ENCODE measurements around the gene PAQR7.
A peak's percentile ranks its signal among the peaks of the same experiment; 100 is the strongest.

PAQR7 gene

GRCh38 chr1:25869909-25870606 is 5.5 kb downstream of the PAQR7 start:
- Histone ChIP-seq H3K9ac (ENCODE audit: low read length) (no peak overlapping the region), H3K27me3 (ENCODE audit: control insufficient read depth, insufficient read depth, low read length) (no peaks in the 10 kb centered on the region), H3K4me3 (ENCODE audit: low read length) (no peak overlapping the region), H3K4me1 (ENCODE audit: control insufficient read depth, insufficient read depth, low read length) (peaks cover 63% of the 10 kb centered on the region), H3K36me3 (ENCODE audit: control insufficient read depth, insufficient read depth, low read length) (no peaks in the 10 kb centered on the region), H3K9me3 (ENCODE audit: control insufficient read depth, low read length) (no peaks in the 10 kb centered on the region)

GRCh38 chr1:25867210-25867991 is 8.1 kb downstream of the PAQR7 start:
- Histone ChIP-seq H3K9me3 (ENCODE audit: control insufficient read depth, low read length) (no peaks in the 10 kb centered on the region), H3K36me3 (ENCODE audit: control insufficient read depth, insufficient read depth, low read length) (no peaks in the 10 kb centered on the region), H3K9ac (ENCODE audit: low read length) (no peak overlapping the region), H3K4me3 (ENCODE audit: low read length) (no peak overlapping the region), H3K4me1 (ENCODE audit: control insufficient read depth, insufficient read depth, low read length) (peaks cover 37% of the 10 kb centered on the region), H3K27me3 (ENCODE audit: control insufficient read depth, insufficient read depth, low read length) (no peaks in the 10 kb centered on the region)

GRCh38 chr1:25866288-25866687 is 9.2 kb downstream of the PAQR7 start:
- no peak overlapping the region for H3K9ac ChIP-seq (ENCODE audit: low read length)
- H3K27me3 ChIP-seq (ENCODE audit: control insufficient read depth, insufficient read depth, low read length): no peaks in the 10 kb centered on the region
- peaks cover 26% of the 10 kb centered on the region for H3K4me1 ChIP-seq (ENCODE audit: control insufficient read depth, insufficient read depth, low read length)
- H3K4me3 ChIP-seq (ENCODE audit: low read length): no peak overlapping the region
- H3K9me3 ChIP-seq (ENCODE audit: control insufficient read depth, low read length): no peaks in the 10 kb centered on the region
- H3K36me3 ChIP-seq (ENCODE audit: control insufficient read depth, insufficient read depth, low read length): no peaks in the 10 kb centered on the region

GRCh38 chr1:25864434-25864833 is 11.1 kb downstream of the PAQR7 start:
- Histone ChIP-seq H3K4me3 (ENCODE audit: low read length) (no peak overlapping the region), H3K9me3 (ENCODE audit: control insufficient read depth, low read length) (no peaks in the 10 kb centered on the region), H3K4me1 (ENCODE audit: control insufficient read depth, insufficient read depth, low read length) (peaks cover 15% of the 10 kb centered on the region), H3K9ac (ENCODE audit: low read length) (no peak overlapping the region), H3K27me3 (ENCODE audit: control insufficient read depth, insufficient read depth, low read length) (no peaks in the 10 kb centered on the region), H3K36me3 (ENCODE audit: control insufficient read depth, insufficient read depth, low read length) (no peaks in the 10 kb centered on the region)

- Histone ChIP-seq H3K9ac (ENCODE audit: low read length) (no peak overlapping the region), H3K36me3 (ENCODE audit: control insufficient read depth, insufficient read depth, low read length) (no peaks in the 10 kb centered on the region), H3K4me3 (ENCODE audit: low read length) (no peak overlapping the region), H3K4me1 (ENCODE audit: control insufficient read depth, insufficient read depth, low read length) (peaks cover 20% of the 10 kb centered on the region), H3K9me3 (ENCODE audit: control insufficient read depth, low read length) (no peaks in the 10 kb centered on the region), H3K27me3 (ENCODE audit: control insufficient read depth, insufficient read depth, low read length) (no peaks in the 10 kb centered on the region)
These were observed 11.8 kb downstream of the PAQR7 start for GRCh38 chr1:25863486-25864262.

- Histone ChIP-seq H3K4me3 (ENCODE audit: low read length) (no peak overlapping the region), H3K36me3 (ENCODE audit: control insufficient read depth, insufficient read depth, low read length) (no peaks in the 10 kb centered on the region), H3K27me3 (ENCODE audit: control insufficient read depth, insufficient read depth, low read length) (no peaks in the 10 kb centered on the region), H3K9ac (ENCODE audit: low read length) (no peak overlapping the region), H3K4me1 (ENCODE audit: control insufficient read depth, insufficient read depth, low read length) (peaks cover 15% of the 10 kb centered on the region), H3K9me3 (ENCODE audit: control insufficient read depth, low read length) (no peaks in the 10 kb centered on the region)
These were observed 12.6 kb downstream of the PAQR7 start for GRCh38 chr1:25862785-25863485.

GRCh38 chr1:25861316-25862286 is 13.9 kb downstream of the PAQR7 start:
- Histone ChIP-seq H3K36me3 (ENCODE audit: control insufficient read depth, insufficient read depth, low read length) (no peaks in the 10 kb centered on the region), H3K27me3 (ENCODE audit: control insufficient read depth, insufficient read depth, low read length) (no peaks in the 10 kb centered on the region), H3K9me3 (ENCODE audit: control insufficient read depth, low read length) (no peaks in the 10 kb centered on the region), H3K4me3 (ENCODE audit: low read length) (no peak overlapping the region), H3K4me1 (ENCODE audit: control insufficient read depth, insufficient read depth, low read length) (peaks cover 5% of the 10 kb centered on the region), H3K9ac (ENCODE audit: low read length) (no peak overlapping the region)

- Histone ChIP-seq H3K27me3 (ENCODE audit: control insufficient read depth, insufficient read depth, low read length) (no peaks in the 10 kb centered on the region), H3K36me3 (ENCODE audit: control insufficient read depth, insufficient read depth, low read length) (no peaks in the 10 kb centered on the region), H3K9me3 (ENCODE audit: control insufficient read depth, low read length) (no peaks in the 10 kb centered on the region), H3K9ac (ENCODE audit: low read length) (peak within 1 kb of the TSS; percentile 77), H3K4me1 (ENCODE audit: control insufficient read depth, insufficient read depth, low read length) (peaks cover 5% of the 10 kb centered on the region), H3K4me3 (ENCODE audit: low read length) (peak within 1 kb of the TSS; percentile 78)
These were observed 16.4 kb downstream of the PAQR7 start, which contains the start of gene AUNIP for GRCh38 chr1:25858906-25859789. AUNIP (minus strand) TSS chr1:25859457; CDS start chr1:25859357, 100 bp downstream.

- Histone ChIP-seq H3K9me3 (ENCODE audit: control insufficient read depth, low read length) (no peaks in the 10 kb centered on the region), H3K27me3 (ENCODE audit: control insufficient read depth, insufficient read depth, low read length) (no peaks in the 10 kb centered on the region), H3K9ac (ENCODE audit: low read length) (peak overlapping the region; percentile 77), H3K4me3 (ENCODE audit: low read length) (no peak overlapping the region), H3K4me1 (ENCODE audit: control insufficient read depth, insufficient read depth, low read length) (peaks cover 5% of the 10 kb centered on the region), H3K36me3 (ENCODE audit: control insufficient read depth, insufficient read depth, low read length) (no peaks in the 10 kb centered on the region)
These were observed 17.0 kb downstream of the PAQR7 start for GRCh38 chr1:25858494-25858893.

- H3K4me1 ChIP-seq (ENCODE audit: control insufficient read depth, insufficient read depth, low read length): peaks cover 5% of the 10 kb centered on the region
- H3K9me3 ChIP-seq (ENCODE audit: control insufficient read depth, low read length): no peaks in the 10 kb centered on the region
- no peaks in the 10 kb centered on the region for H3K27me3 ChIP-seq (ENCODE audit: control insufficient read depth, insufficient read depth, low read length)
- no peak overlapping the region for H3K9ac ChIP-seq (ENCODE audit: low read length)
- no peaks in the 10 kb centered on the region for H3K36me3 ChIP-seq (ENCODE audit: control insufficient read depth, insufficient read depth, low read length)
- no peak overlapping the region for H3K4me3 ChIP-seq (ENCODE audit: low read length)
These were observed 18.7 kb downstream of the PAQR7 start for GRCh38 chr1:25856856-25857255.

Data from mucosa of stomach (tissue), 1 donor.